ENCODE results near the gene PLIN4.

GRCh38 chr19:4512070-4512469 is 6.2 kb downstream of the PLIN4 start:
- TF ChIP-seq CREB5 (CRISPR knock-in tag; IDR thresholded peaks at IDR 0.05; ENCODE audit: low read depth): no peak
- TF ChIP-seq ISL1 (CRISPR knock-in tag; IDR thresholded peaks at IDR 0.05): no peak
- no peak for TF ChIP-seq PATZ1 (CRISPR knock-in tag; IDR thresholded peaks at IDR 0.05; ENCODE audit: borderline replicate concordance)
- TF ChIP-seq ARNTL (CRISPR knock-in tag; IDR thresholded peaks at IDR 0.05; ENCODE audit: borderline replicate concordance, low read depth): no peak
- no peak for TF ChIP-seq GLIS3 (CRISPR knock-in tag; IDR thresholded peaks at IDR 0.05)
- TF ChIP-seq CSRNP3 (CRISPR knock-in tag; IDR thresholded peaks at IDR 0.05): no peak
- TF ChIP-seq BACH2 (CRISPR knock-in tag; IDR thresholded peaks at IDR 0.05; ENCODE audit: borderline replicate concordance): no peak
- TF ChIP-seq ESRRG (CRISPR knock-in tag; IDR thresholded peaks at IDR 0.05): no peak
- no peak for TF ChIP-seq TSHZ2 (CRISPR knock-in tag; IDR thresholded peaks at IDR 0.05)
- no peak for TF ChIP-seq POU6F1 (CRISPR knock-in tag; IDR thresholded peaks at IDR 0.05; ENCODE audit: borderline replicate concordance, low read depth)
